Loucy (cell line): ENCODE results near the gene SEC14L2.
A peak's percentile ranks its signal among the peaks of the same experiment; 100 is the strongest.

Source experiments
- H2AFZ ChIP-seq: fragments of 200-600 bp; sonication (generic); 2 replicates; pipeline ENCODE4 v1.6.0; 2016; ENCODE audit warnings: antibody characterized with exemption, mild to moderate bottlenecking, low read length, moderate library complexity
- H3F3A ChIP-seq: fragments of 200-600 bp; 2 replicates; pipeline ENCODE4 v1.6.0; 2016; ENCODE audit warnings: antibody characterized with exemption, low read depth, mild to moderate bottlenecking
- H3K27me3 ChIP-seq: fragments of 200-600 bp; sonication (generic); 2 replicates; pipeline ENCODE4 v1.6.1; 2014; ENCODE audit warnings: low read length, mild to moderate bottlenecking; ENCODE audit not compliant: insufficient read depth, poor library complexity, severe bottlenecking
- H3K36me3 ChIP-seq: fragments of 200-600 bp; sonication (generic); 2 replicates; pipeline ENCODE4 v1.6.1; 2016; ENCODE audit warnings: low read length; ENCODE audit not compliant: insufficient read depth
- H3K4me1 ChIP-seq: fragments of 200-600 bp; sonication (generic); 2 replicates; pipeline ENCODE4 v1.5.1; 2014; ENCODE audit warnings: low read length, mild to moderate bottlenecking; ENCODE audit not compliant: insufficient read depth, poor library complexity, severe bottlenecking
- H3K4me2 ChIP-seq: fragments of 200-600 bp; sonication (generic); 2 replicates; pipeline ENCODE4 v1.6.0; 2014; ENCODE audit warnings: antibody characterized with exemption, low read length, low read depth, mild to moderate bottlenecking; ENCODE audit not compliant: poor library complexity, severe bottlenecking
- H3K4me3 ChIP-seq: fragments of 200-600 bp; sonication (generic); 2 replicates; pipeline ENCODE4 v1.5.1; 2014; ENCODE audit warnings: low read length, mild to moderate bottlenecking, mixed read lengths; ENCODE audit not compliant: poor library complexity, severe bottlenecking
- H3K79me2 ChIP-seq: fragments of 200-600 bp; sonication (generic); 2 replicates; pipeline ENCODE4 v1.6.1; 2014; ENCODE audit warnings: low read length; ENCODE audit not compliant: insufficient read depth
- H3K9ac ChIP-seq: fragments of 200-600 bp; sonication (generic); 2 replicates; pipeline ENCODE4 v1.6.0; 2014; ENCODE audit warnings: mild to moderate bottlenecking, low read depth, low read length, moderate library complexity; ENCODE audit not compliant: poor library complexity, severe bottlenecking
- H3K9me2 ChIP-seq: fragments of 200-600 bp; sonication (generic); replicated peaks from 2 replicates; pipeline ENCODE4 v1.6.1; 2016; ENCODE audit warnings: low read depth, low read length, mixed read lengths
- H3K9me3 ChIP-seq: fragments of 200-600 bp; sonication (generic); 2 replicates; pipeline ENCODE4 v1.6.1; 2014; ENCODE audit warnings: mild to moderate bottlenecking, antibody characterized with exemption, low read length, low read depth; ENCODE audit not compliant: insufficient read depth
- H4K20me1 ChIP-seq: fragments of 200-600 bp; sonication (generic); 2 replicates; pipeline ENCODE4 v1.6.0; 2014; ENCODE audit warnings: antibody characterized with exemption, low read length, mild to moderate bottlenecking; ENCODE audit not compliant: insufficient read depth, poor library complexity, severe bottlenecking
- CTCF ChIP-seq: fragments of 200-600 bp; sonication (generic); conservative IDR thresholded peaks from 2 replicates; pipeline ENCODE4 v1.5.1; 2014; ENCODE audit warnings: mild to moderate bottlenecking, antibody characterized with exemption, low read length
- EZH2phosphoT487 ChIP-seq: fragments of 200-600 bp; IDR thresholded peaks from 2 replicates; pipeline ENCODE4 v1.6.1; 2018; ENCODE audit warnings: antibody characterized with exemption, mild to moderate bottlenecking, moderate library complexity, borderline replicate concordance

SEC14L2 gene

GRCh38 chr22:30393885-30394284 lies 2.9 kb upstream of the SEC14L2 start:
- no peak overlapping the region for H3K9ac ChIP-seq
- H3K36me3 ChIP-seq: no peaks in the 10 kb centered on the region
- no peaks in the 10 kb centered on the region for H3F3A ChIP-seq
- no peak overlapping the region for H3K4me3 ChIP-seq
- H3K4me1 ChIP-seq: peaks cover 46% of the 10 kb centered on the region
- peaks cover 7% of the 10 kb centered on the region for H4K20me1 ChIP-seq
- no peak for TF ChIP-seq EZH2phosphoT487
- H3K79me2 ChIP-seq: peaks cover 22% of the 10 kb centered on the region
- H3K27me3 ChIP-seq: no peaks in the 10 kb centered on the region
- no peak overlapping the region for H3K4me2 ChIP-seq
- no peak overlapping the region for H2AFZ ChIP-seq
- H3K9me3 ChIP-seq: no peaks in the 10 kb centered on the region
- H3K9me2 ChIP-seq: no peaks in the 10 kb centered on the region

- H3K27me3 ChIP-seq: no peaks in the 10 kb centered on the region
- no peak for TF ChIP-seq CTCF
- TF ChIP-seq EZH2phosphoT487: no peak
- H3K4me1 ChIP-seq: peaks cover 36% of the 10 kb centered on the region
- H3K9ac ChIP-seq: peak overlapping the region; percentile 81
- no peaks in the 10 kb centered on the region for H3K9me2 ChIP-seq
- H2AFZ ChIP-seq: peak overlapping the region; percentile 86; the same call in 1 of the 2 replicates
- H3K79me2 ChIP-seq: peaks cover 34% of the 10 kb centered on the region
- H4K20me1 ChIP-seq: peaks cover 7% of the 10 kb centered on the region
- peak overlapping the region; percentile 90 for H3K4me3 ChIP-seq
- no peaks in the 10 kb centered on the region for H3K9me3 ChIP-seq
- H3K4me2 ChIP-seq: peak overlapping the region; percentile 98
- H3K36me3 ChIP-seq: no peaks in the 10 kb centered on the region
- H3F3A ChIP-seq: no peaks in the 10 kb centered on the region
Observed at GRCh38 chr22:30397656-30398635, 1.1 kb downstream of the SEC14L2 start.

- Histone ChIP-seq H3K9me3 (no peaks in the 10 kb centered on the region), H3K79me2 (peaks cover 34% of the 10 kb centered on the region), H3K9me2 (no peaks in the 10 kb centered on the region), H3F3A (no peaks in the 10 kb centered on the region), H2AFZ (no peak overlapping the region), H3K9ac (peak overlapping the region; percentile 81), H3K4me3 (peak overlapping the region; percentile 90), H3K4me1 (peaks cover 31% of the 10 kb centered on the region), H3K36me3 (no peaks in the 10 kb centered on the region), H4K20me1 (peaks cover 7% of the 10 kb centered on the region), H3K4me2 (peak overlapping the region; percentile 98), H3K27me3 (no peaks in the 10 kb centered on the region)
- no peak for TF ChIP-seq CTCF
- no peak for TF ChIP-seq EZH2phosphoT487
Observed at GRCh38 chr22:30398685-30399680, 2.2 kb downstream of the SEC14L2 start.
